Hippocampal formation (tissue), 2 donors: Measurements from ENCODE around the gene COL13A1.

Source experiments
- DNase-seq, 2 donors: peaks; one replicate each; lab custom pipeline; 2025; lab: John Stamatoyannopoulos, UW

The COL13A1 gene

GRCh38 chr10:69944761-69945160 lies 143.1 kb downstream of the COL13A1 start:
- no peak for DNase-seq

DNA sequence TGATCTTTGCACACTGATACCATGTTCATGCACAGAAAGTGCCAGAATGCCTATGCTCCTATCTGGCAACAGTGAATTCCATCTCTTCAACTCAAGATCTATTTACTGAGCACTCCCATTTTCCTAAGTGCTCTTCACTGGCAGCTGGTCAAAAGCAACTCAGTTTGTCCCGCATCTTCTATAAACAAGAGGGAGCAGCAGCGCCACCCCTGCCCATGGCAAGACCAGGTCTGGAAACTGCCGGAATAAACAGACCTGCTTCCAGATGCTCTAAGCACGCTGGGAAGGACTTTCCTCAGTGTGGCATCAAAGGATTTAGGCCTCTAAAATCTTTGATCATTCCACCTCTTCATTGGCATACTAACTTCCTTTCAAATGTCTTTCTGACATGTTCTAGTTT lies 146.6 kb downstream of the COL13A1 start:
- DNase-seq: no peak

GRCh38 chr10:69949770-69950169 lies 148.1 kb downstream of the COL13A1 start:
- no peak for DNase-seq

- DNase-seq: no peak
Observed at GRCh38 chr10:69951658-69952057, 150.0 kb downstream of the COL13A1 start.

DNA sequence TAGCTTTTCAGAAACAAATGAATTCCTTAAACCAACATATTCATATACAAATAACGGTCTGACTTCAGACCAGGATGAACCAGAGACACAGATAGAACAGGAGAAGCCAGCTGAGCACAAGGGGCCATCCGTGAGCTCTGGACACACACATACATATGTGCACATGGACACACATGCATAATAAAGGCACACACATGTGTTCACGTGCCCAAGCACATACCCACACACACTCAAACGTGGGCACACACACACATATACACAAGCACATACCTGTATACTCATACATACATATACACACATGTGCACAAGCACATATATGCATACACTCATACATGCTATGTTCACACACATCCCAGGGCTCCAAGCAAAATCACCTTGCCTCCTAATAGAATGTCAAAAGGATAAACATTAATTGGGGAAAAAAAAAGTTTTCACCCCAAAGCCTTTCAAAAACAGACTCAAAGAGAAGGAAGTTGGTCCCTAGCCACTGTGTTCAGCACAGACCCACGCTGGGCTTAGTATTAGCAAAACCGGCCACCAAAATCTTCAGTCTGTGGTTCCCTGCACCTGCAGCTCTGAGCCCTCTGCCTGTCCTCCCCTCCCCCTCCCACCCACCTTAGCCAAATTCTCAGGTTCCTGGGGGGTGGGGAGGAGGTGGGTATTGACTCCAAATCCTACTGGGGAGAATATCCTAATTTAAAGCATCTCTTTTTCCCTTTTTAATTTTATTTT lies 150.5 kb downstream of the COL13A1 start:
- DNase-seq: no peak

- DNase-seq: no peak
Observed at GRCh38 chr10:69952821-69953221, 151.1 kb downstream of the COL13A1 start.

DNA sequence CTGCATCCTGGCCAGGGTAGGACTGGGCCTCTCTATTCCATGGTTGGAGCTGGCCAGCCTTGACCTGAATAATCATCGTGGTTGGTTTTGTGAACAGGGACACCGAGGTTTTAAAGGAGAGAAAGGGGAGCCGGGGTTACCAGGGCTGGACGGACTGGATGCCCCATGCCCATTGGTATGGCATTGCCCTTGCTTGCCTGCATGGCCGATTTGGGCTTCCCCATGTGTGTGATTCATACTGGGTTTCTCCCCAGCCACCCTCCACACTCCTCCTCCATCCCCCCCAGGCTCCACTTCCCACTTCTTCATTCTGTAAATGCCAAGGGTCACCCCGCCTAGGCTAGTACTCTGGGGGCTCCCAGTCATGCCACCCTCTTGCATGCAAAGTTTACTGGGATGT lies 152.1 kb downstream of the COL13A1 start:
- no peak for DNase-seq

GRCh38 chr10:69955211-69955805 lies 153.6 kb downstream of the COL13A1 start:
- DNase-seq: no peak

- DNase-seq: no peak
Observed at GRCh38 chr10:69955897-69956740, 154.4 kb downstream of the COL13A1 start.

DNA sequence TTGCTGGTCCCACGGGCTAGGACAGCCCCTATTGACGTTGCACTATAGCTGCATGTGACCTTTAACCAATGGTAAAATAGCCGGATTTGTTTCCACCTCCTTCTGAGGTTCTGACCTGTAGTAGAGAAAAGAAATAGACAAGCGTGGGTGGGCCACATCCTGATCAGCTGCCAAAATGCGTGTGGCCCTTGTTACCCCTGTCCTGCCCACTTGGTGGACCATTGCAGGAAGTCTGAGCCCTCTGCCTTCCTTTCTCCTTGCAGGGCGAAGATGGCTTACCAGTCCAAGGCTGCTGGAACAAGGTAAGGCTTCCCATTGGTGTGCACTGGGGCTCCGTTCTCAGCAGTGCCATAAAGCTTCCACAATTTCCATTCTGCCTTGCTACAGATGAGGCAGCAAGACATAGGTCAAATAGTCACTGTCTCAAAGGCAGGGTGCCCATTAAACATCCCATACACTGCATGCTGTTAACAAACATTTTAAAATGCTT lies 155.1 kb downstream of the COL13A1 start:
- no peak for DNase-seq

GRCh38 chr10:69957241-69957885 lies 155.7 kb downstream of the COL13A1 start:
- DNase-seq: no peak

DNA sequence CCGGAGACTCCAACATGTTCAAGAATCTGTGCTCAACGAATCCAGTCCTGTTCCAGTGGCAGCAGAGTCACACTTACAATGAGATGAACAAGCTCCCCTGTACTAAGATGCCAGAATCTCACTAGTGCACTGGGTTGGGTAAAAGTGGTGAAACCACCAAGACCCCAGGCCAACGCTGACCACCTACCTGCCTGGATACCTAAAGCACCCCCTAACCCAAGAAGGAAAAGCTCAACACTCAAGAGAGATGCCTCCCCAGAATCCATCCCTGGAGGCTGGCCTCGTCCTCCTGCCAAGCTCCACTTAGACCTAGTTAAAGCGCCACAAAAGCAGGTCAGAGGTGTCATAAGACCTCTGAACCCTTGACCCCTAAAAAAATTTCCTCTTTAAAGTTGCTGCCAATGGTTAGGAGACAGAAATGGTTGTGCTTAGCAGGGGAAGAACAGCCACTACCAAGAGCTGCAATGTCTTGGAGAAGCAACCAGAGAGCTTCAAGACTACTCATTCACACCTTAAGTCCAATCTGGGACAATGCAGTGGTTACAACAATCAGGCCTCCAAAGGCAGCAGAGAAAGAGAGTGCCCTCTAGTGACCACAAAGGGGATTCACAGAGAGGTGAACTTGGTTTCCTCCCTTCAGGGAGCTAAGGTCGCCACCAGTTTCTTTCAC lies 156.3 kb downstream of the COL13A1 start:
- no peak for DNase-seq

- DNase-seq: no peak
Observed at GRCh38 chr10:69958556-69958902, 156.8 kb downstream of the COL13A1 start.

DNA sequence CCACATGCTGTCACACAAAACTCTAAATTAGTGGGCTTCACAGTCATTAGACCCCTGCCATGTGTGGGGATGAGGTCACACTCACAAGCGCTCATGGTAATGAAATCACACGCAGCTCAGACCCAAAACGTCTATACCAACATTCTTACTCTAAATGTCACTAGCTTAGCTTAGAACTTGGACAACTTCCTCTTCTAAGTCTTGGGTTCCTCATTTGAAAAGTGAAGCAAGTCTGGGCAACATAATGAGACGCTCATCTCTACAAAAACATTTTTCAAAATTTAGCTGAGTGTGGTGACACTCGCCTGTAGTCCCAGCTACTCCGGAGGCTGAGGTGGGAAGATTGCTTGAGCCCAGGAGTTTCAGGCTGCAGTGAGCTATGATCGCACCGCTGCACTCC lies 158.2 kb downstream of the COL13A1 start:
- DNase-seq: peak in 1 of 2 donors; percentile 8

- DNase-seq: no peak
Observed at GRCh38 chr10:69960606-69960987, 158.9 kb downstream of the COL13A1 start.

DNA sequence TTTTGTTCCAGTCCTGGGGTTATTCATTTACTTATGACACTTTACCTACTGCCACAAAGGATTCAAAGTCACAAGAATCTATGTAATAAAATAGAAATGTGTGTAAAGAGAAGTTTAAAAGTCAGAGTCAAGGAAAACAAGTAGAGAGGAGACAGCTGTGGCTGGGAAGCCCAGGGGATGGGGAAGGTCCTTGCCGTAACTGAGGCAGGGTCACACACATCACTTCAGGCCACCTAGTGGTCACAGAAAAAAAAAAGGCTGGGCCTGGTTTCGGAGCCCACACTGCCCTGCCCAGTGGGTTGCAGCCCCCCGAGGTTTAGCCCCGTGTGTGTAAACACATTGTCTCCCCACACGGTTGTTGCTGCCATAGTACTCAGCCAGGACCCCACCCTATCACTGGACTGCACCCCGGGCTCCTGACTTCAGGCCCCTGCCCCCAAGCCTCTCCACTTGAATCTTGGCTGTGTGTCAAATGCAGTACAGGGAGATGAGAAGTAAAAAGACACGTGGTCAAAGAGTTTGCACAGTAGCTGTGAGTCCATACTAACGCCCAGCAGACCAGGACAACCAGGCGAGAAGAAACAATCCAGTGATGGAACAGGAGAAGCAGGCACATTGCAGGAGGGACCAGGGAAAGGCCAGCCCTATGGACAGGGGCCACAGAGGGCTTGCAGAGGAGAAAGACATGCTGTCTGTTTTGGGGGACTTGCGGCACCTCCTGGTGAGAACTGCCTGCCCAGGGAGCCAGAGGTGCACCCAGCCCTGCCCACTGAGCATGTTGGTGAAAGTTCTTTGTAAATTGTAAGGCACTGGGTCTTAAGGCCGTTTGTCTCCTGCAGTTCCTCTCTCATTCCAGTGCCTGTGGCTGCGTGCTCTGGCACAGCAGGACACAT lies 159.5 kb downstream of the COL13A1 start:
- no peak for DNase-seq

DNA sequence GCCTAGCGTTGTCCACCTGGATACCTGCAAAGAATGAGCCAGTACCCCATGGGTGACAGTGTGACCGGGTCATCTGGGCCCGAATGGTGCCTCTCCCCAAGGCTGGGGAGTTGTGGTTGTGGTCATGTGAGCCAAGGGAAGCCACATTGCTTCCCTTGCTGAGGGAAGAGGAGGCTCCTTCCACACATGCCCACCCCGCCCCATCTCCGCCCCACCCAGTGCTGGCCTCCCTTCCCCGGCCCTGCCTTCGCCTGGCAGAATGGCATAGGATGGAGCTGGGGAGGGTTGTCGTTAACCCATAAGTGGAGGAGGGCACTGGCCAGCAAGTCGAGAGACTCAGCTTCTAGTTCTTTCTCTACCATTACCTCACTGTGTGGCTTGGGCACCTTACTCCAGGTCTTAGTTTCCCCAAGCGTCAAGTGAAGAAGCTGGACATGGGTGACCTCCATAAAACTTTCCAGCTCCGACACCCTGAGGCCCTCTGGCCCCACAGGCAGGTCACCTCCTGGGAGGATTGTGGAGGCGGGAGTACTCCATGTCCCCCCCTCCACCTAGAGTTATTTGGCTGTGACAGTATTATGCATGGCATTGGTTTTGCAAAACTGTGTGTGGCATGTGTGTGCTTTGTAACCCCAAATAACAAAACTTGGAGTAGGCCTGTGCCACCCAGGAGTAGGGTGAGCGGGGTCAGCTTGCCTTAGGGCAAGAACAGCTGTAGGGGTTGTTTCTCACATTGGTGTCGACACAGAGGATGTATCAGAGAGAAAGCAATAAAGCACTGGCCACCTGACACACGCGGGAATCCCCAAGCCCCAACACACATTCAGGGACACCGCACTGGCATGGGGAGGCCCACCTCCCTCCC lies 160.4 kb downstream of the COL13A1 start:
- DNase-seq: no peak

- no peak for DNase-seq
Observed at GRCh38 chr10:69962746-69963135, 161.0 kb downstream of the COL13A1 start.

- no peak for DNase-seq
Observed at GRCh38 chr10:69963178-69963834, 161.6 kb downstream of the COL13A1 start.
